T-helper 17 cell (primary cell): ENCODE data around the gene IREB2. TPM values are rescaled to one million over a fixed set of nuclear protein-coding genes. Genes with fewer than 3 reads are reported as not detected.

ENCODE experiments used
- ATAC-seq: fragments of 150-1000 bp; cut with Tn5 transposase; 2 replicates; pipeline ENCODE4 v1.10.0; 2021; ENCODE audit warnings: mild to moderate bottlenecking, moderate library complexity
- DNase-seq, 3 donors: peaks; one replicate each; pipeline versions ENCODE4 v3.0.0 to v3.0.0-alpha.2; 2020 to 2021
- H3K9me3 ChIP-seq: one replicate; pipeline ENCODE4 v1.7.0; 2013; ENCODE audit warnings: low read length, mild to moderate bottlenecking; ENCODE audit not compliant: control insufficient read depth, poor library complexity, severe bottlenecking
- H3K27ac Mint-ChIP-seq: one replicate; pipeline ENCODE4 v1.8.0; 2022; ENCODE audit warnings: mild to moderate bottlenecking, moderate library complexity, mixed read lengths
- H3K27me3 Mint-ChIP-seq: one replicate; pipeline ENCODE4 v1.8.0; 2022; ENCODE audit warnings: mixed read lengths
- H3K36me3 Mint-ChIP-seq: one replicate; pipeline ENCODE4 v1.8.0; 2022; ENCODE audit warnings: low read depth, mixed read lengths
- H3K4me1 Mint-ChIP-seq: one replicate; pipeline ENCODE4 v1.8.0; 2022; ENCODE audit warnings: mild to moderate bottlenecking, mixed read lengths
- H3K4me3 Mint-ChIP-seq: one replicate; pipeline ENCODE4 v1.8.0; 2022; ENCODE audit warnings: mild to moderate bottlenecking, moderate library complexity, mixed read lengths
- total RNA-seq, 4 donors: library from RNA in 2 of 4; stranded (reverse) in 2 of 4; gene quantifications; one replicate each; pipeline ENCODE4 v1.2.3 and lab custom pipeline; 2022 to 2026

IREB2 gene, protein sequence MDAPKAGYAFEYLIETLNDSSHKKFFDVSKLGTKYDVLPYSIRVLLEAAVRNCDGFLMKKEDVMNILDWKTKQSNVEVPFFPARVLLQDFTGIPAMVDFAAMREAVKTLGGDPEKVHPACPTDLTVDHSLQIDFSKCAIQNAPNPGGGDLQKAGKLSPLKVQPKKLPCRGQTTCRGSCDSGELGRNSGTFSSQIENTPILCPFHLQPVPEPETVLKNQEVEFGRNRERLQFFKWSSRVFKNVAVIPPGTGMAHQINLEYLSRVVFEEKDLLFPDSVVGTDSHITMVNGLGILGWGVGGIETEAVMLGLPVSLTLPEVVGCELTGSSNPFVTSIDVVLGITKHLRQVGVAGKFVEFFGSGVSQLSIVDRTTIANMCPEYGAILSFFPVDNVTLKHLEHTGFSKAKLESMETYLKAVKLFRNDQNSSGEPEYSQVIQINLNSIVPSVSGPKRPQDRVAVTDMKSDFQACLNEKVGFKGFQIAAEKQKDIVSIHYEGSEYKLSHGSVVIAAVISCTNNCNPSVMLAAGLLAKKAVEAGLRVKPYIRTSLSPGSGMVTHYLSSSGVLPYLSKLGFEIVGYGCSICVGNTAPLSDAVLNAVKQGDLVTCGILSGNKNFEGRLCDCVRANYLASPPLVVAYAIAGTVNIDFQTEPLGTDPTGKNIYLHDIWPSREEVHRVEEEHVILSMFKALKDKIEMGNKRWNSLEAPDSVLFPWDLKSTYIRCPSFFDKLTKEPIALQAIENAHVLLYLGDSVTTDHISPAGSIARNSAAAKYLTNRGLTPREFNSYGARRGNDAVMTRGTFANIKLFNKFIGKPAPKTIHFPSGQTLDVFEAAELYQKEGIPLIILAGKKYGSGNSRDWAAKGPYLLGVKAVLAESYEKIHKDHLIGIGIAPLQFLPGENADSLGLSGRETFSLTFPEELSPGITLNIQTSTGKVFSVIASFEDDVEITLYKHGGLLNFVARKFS
- total RNA-seq (10 to 100 TPM; 51.9 to 56.3 TPM), total RNA-seq (lab: John Stamatoyannopoulos, UW) (53.3 to 61.2 reads per million in 2 donors)

DNA sequence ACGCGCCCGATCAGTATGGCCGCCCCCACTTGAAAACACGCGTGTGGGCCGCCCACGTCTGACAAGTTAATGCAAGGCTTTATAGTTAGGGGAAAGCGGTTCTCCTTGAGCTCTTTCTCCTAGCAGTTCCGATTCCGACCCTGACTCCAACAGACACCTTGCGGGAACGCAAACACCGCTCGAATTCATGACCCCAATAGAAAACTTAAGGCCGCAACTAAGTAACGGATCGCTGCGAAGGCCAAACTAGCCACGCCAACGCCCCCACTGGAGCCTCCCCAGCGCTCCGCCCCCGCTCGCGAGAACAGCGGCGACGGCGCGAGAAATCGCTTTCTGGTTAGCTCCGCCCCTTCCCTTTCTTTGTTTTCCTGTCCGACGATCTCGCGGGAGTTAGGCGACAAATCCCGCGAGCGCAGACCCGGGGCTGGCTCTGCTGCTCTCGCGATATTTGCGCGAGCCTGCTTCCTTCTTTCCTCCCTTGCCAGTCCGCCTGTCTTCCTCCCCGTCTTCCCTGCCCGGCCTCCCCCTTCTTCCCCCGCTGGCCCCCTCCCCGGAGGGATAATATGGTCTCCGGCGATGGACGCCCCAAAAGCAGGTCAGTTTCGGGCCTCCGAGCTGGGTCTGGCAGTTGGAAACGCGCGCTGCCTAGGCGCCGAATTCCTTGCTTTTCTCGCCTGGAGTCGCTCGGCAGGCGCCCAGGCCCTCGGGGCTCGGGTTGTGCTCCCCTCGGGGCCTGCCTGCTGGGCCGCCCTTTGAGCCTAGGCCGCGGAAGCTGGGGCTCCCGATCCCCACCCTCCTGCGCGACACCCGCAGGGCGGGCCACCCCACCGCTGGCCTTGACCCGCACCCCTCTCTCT is at the start of gene IREB2:
TSS of gene IREB2 (plus strand) at position 455 of the 857 bp plus-strand sequence. CDS start at position 577, 122 bp downstream.
- peaks cover 29% of the 10 kb centered on the region for H3K4me1 Mint-ChIP-seq
- H3K9me3 ChIP-seq: no peaks in the 10 kb centered on the region
- H3K27ac Mint-ChIP-seq: peak within 1 kb of the TSS; percentile 97
- peak; percentile 93 to 97 (median 95) for DNase-seq
- no peaks in the 10 kb centered on the region for H3K36me3 Mint-ChIP-seq
- H3K4me3 Mint-ChIP-seq: peak within 1 kb of the TSS; percentile 98
- no peaks in the 10 kb centered on the region for H3K27me3 Mint-ChIP-seq
- peak; percentile 93 for ATAC-seq

GRCh38 chr15:78388865-78389264 is 49.2 kb upstream of the IREB2 start:
- DNase-seq (no peak), ATAC-seq (no peak)
- peaks cover 4% of the 10 kb centered on the region for H3K36me3 Mint-ChIP-seq
- H3K4me3 Mint-ChIP-seq: no peak overlapping the region
- H3K9me3 ChIP-seq: no peaks in the 10 kb centered on the region
- peaks cover 2% of the 10 kb centered on the region for H3K4me1 Mint-ChIP-seq
- H3K27me3 Mint-ChIP-seq: peaks cover 49% of the 10 kb centered on the region
- H3K27ac Mint-ChIP-seq: no peak overlapping the region

GRCh38 chr15:78389322-78389721 is 48.7 kb upstream of the IREB2 start:
- Mint-ChIP-seq H3K4me3 (no peak overlapping the region), H3K27ac (no peak overlapping the region), H3K36me3 (peaks cover 4% of the 10 kb centered on the region), H3K27me3 (peaks cover 49% of the 10 kb centered on the region), H3K4me1 (peaks cover 2% of the 10 kb centered on the region)
- DNase-seq: no peak
- H3K9me3 ChIP-seq: no peaks in the 10 kb centered on the region
- ATAC-seq: no peak

GRCh38 chr15:78389738-78390137 is 48.3 kb upstream of the IREB2 start:
- DNase-seq (no peak), ATAC-seq (no peak)
- no peaks in the 10 kb centered on the region for H3K9me3 ChIP-seq
- H3K27ac Mint-ChIP-seq: no peak overlapping the region
- peaks cover 4% of the 10 kb centered on the region for H3K36me3 Mint-ChIP-seq
- no peak overlapping the region for H3K4me3 Mint-ChIP-seq
- peaks cover 49% of the 10 kb centered on the region for H3K27me3 Mint-ChIP-seq
- H3K4me1 Mint-ChIP-seq: peaks cover 2% of the 10 kb centered on the region

GRCh38 chr15:78390242-78390641 is 47.8 kb upstream of the IREB2 start:
- H3K27ac Mint-ChIP-seq: no peak overlapping the region
- no peaks in the 10 kb centered on the region for H3K9me3 ChIP-seq
- ATAC-seq: no peak
- DNase-seq: no peak
- H3K4me3 Mint-ChIP-seq: no peak overlapping the region
- peaks cover 44% of the 10 kb centered on the region for H3K27me3 Mint-ChIP-seq
- H3K4me1 Mint-ChIP-seq: peaks cover 2% of the 10 kb centered on the region
- peaks cover 4% of the 10 kb centered on the region for H3K36me3 Mint-ChIP-seq

- ATAC-seq: no peak
- H3K9me3 ChIP-seq: no peaks in the 10 kb centered on the region
- Mint-ChIP-seq H3K27ac (no peak overlapping the region), H3K4me1 (peaks cover 2% of the 10 kb centered on the region), H3K27me3 (peaks cover 38% of the 10 kb centered on the region), H3K4me3 (no peak overlapping the region), H3K36me3 (no peaks in the 10 kb centered on the region)
- no peak for DNase-seq
These were observed 47.2 kb upstream of the IREB2 start for GRCh38 chr15:78390826-78391225.

- no peaks in the 10 kb centered on the region for H3K9me3 ChIP-seq
- Mint-ChIP-seq H3K36me3 (no peaks in the 10 kb centered on the region), H3K4me3 (no peak overlapping the region), H3K27me3 (peaks cover 28% of the 10 kb centered on the region), H3K27ac (no peak overlapping the region), H3K4me1 (peaks cover 2% of the 10 kb centered on the region)
- ATAC-seq: no peak
- DNase-seq: no peak
These were observed 46.2 kb upstream of the IREB2 start for GRCh38 chr15:78391781-78392180.

DNA sequence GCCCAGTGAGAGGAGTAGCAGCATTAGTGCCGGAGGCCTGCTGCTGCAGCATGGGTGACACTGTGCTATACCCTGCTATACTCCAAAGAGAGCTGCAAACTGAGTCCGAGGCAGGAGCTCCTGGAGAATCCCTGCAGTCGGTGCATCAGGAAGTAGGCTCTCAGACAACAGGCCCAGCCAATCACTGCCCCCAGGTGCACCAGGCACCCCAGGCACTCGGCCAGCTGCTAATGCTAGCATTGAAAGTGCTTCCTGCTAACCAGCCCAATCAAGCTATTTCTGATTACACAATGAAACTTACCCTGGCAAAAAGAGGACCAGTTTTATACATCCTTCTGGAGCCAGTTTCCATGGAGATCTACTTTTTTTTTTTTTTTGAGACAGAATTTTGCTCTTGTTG is 45.6 kb upstream of the IREB2 start:
- DNase-seq: no peak
- Mint-ChIP-seq H3K36me3 (no peaks in the 10 kb centered on the region), H3K4me3 (no peak overlapping the region), H3K27ac (no peak overlapping the region), H3K27me3 (peaks cover 22% of the 10 kb centered on the region), H3K4me1 (peaks cover 2% of the 10 kb centered on the region)
- no peaks in the 10 kb centered on the region for H3K9me3 ChIP-seq
- ATAC-seq: no peak

- H3K36me3 Mint-ChIP-seq: no peaks in the 10 kb centered on the region
- no peaks in the 10 kb centered on the region for H3K9me3 ChIP-seq
- peaks cover 17% of the 10 kb centered on the region for H3K27me3 Mint-ChIP-seq
- ATAC-seq (no peak), DNase-seq (no peak)
- peaks cover 4% of the 10 kb centered on the region for H3K4me1 Mint-ChIP-seq
- H3K27ac Mint-ChIP-seq: no peak overlapping the region
- H3K4me3 Mint-ChIP-seq: no peak overlapping the region
These were observed 44.9 kb upstream of the IREB2 start for GRCh38 chr15:78393137-78393536.

GRCh38 chr15:78394026-78394425 is 44.0 kb upstream of the IREB2 start:
- no peak for DNase-seq
- no peak for ATAC-seq

GRCh38 chr15:78394981-78395616 is 42.9 kb upstream of the IREB2 start:
- no peaks in the 10 kb centered on the region for H3K9me3 ChIP-seq
- Mint-ChIP-seq H3K4me1 (peaks cover 4% of the 10 kb centered on the region), H3K36me3 (no peaks in the 10 kb centered on the region), H3K4me3 (no peak overlapping the region), H3K27ac (no peak overlapping the region), H3K27me3 (peaks cover 17% of the 10 kb centered on the region)
- DNase-seq (no peak), ATAC-seq (no peak)

More at GRCh38 chr15:78394026-78394425, 44.0 kb upstream of the IREB2 start:
- no peaks in the 10 kb centered on the region for H3K9me3 ChIP-seq
- peaks cover 17% of the 10 kb centered on the region for H3K27me3 Mint-ChIP-seq
- peak overlapping the region; percentile 37 for H3K27ac Mint-ChIP-seq
- H3K4me3 Mint-ChIP-seq: no peak overlapping the region
- H3K4me1 Mint-ChIP-seq: peaks cover 4% of the 10 kb centered on the region
- H3K36me3 Mint-ChIP-seq: no peaks in the 10 kb centered on the region

GRCh38 chr15:78396186-78396814 is 41.7 kb upstream of the IREB2 start:
- peaks cover 12% of the 10 kb centered on the region for H3K27me3 Mint-ChIP-seq
- no peak overlapping the region for H3K4me3 Mint-ChIP-seq

More at GRCh38 chr15:78396186-78396814, 41.7 kb upstream of the IREB2 start:
- Mint-ChIP-seq H3K36me3 (no peaks in the 10 kb centered on the region), H3K27ac (no peak overlapping the region), H3K4me1 (peaks cover 4% of the 10 kb centered on the region)
- ATAC-seq (no peak), DNase-seq (no peak)
- H3K9me3 ChIP-seq: no peaks in the 10 kb centered on the region
